Tibial artery (tissue), 4 donors: ENCODE data around the gene SLC12A8.

ENCODE experiments used
- DNase-seq, 2 donors: peaks; one replicate each; pipeline ENCODE4 v3.0.0-alpha.2; 2019
- H3K27ac ChIP-seq, 2 donors: fragments of 200-600 bp; sonication (generic) in 1 of 2; 1 replicate in 1 of 2; 2 replicates in 1 of 2; pipeline ENCODE4 v1.5.1; 2018 to 2019; ENCODE audit warnings: mild to moderate bottlenecking in 1 of 2
- H3K27me3 ChIP-seq, 2 donors: fragments of 200-600 bp; sonication (generic) in 1 of 2; one replicate each; pipeline versions ENCODE4 v1.5.1 to v1.6.0; 2016 to 2019
- H3K36me3 ChIP-seq, 3 donors: fragments of 200-600 bp; sonication (generic) in 2 of 3; one replicate each; pipeline ENCODE4 v1.5.1; 2016 to 2019; ENCODE audit warnings: mild to moderate bottlenecking in 2 of 3
- H3K4me1 ChIP-seq, 4 donors: fragments of 200-600 bp; sonication (generic) in 2 of 4; 1 replicate in 3 of 4; 2 replicates in 1 of 4; pipeline ENCODE4 v1.5.1; 2016 to 2019
- H3K4me3 ChIP-seq, 2 donors: fragments of 200-600 bp; sonication (generic) in 1 of 2; 1 replicate in 1 of 2; 2 replicates in 1 of 2; pipeline ENCODE4 v1.5.1; 2018 to 2019; ENCODE audit warnings: mild to moderate bottlenecking in 2 of 2
- H3K9me3 ChIP-seq, 3 donors: fragments of 200-600 bp; sonication (generic) in 1 of 3; one replicate each; pipeline ENCODE4 v1.5.1; 2016 to 2019
- CTCF ChIP-seq, 2 experiments: fragments of 200-600 bp in 1 of 2; fragments of 450-650 bp in 1 of 2; IDR thresholded peaks; one replicate each; pipeline ENCODE4 v1.5.1; 2017 to 2019; ENCODE audit warnings: antibody characterized with exemption in 2 of 2, mild to moderate bottlenecking in 1 of 2, moderate library complexity in 1 of 2
- intact Hi-C: fragments of 100-400 bp; cut with DNase I; formaldehyde crosslinking; loops from one replicate; pipeline ENCODE4 v1.15.0; 2023; ENCODE audit warnings: low total_unique reads

Gene SLC12A8

GRCh38 chr3:125121246-125122010 lies 91.1 kb downstream of the SLC12A8 start:
- H3K4me1 ChIP-seq, result peaks cover 0 to 35% (median 24%) of the 10 kb centered on the region in 4 donors
- no peak for DNase-seq
- intact Hi-C loops, result no loop called here
- H3K9me3 ChIP-seq, result no peaks in the 10 kb centered on the region
- TF ChIP-seq CTCF (IDR thresholded peaks at IDR 0.05), result no peak
- no peaks in the 10 kb centered on the region for H3K36me3 ChIP-seq
- no peak overlapping the region for H3K4me3 ChIP-seq
- H3K27me3 ChIP-seq, result no peaks in the 10 kb centered on the region
- H3K27ac ChIP-seq, result no peak overlapping the region

DNA sequence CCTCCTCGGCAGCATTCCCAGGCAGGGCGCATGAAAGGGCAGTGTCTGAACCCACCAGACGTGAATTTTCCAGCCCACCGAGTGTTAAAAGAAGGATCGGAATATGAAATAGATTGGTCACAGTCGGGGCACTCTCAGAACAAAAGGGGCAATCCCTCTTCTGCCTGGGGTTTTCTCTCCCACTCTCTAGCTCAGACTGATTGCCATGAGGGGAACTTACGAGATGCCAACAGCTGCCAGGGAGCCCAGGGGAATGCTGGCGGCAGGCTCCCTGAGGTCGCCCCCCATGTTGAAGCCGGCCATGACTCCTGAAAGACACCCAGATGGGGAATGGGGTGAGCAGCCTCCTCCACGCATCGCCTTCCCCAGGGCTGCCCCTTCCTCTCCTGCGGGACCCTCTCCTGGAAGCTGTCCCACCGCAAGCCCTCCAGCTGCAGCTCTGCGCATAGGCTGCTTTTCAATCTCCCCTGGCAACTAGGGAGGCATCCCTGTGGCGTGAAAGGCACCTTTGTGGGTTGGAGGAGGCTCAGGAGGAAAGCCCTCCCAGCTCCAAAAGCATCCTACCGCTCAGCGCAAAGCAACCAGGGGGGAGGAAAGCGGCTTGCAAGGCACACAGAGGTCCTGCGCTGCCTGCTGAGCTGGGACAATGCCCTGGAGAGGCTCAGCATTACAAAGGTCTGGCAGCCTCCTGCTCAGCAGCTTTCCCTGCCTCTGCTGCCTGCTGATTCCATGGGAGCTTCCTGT lies 92.0 kb downstream of the SLC12A8 start:
- intact Hi-C loops, result no loop called here
- Histone ChIP-seq H3K4me3 (peak overlapping the region; percentile 13 to 27), H3K4me1 (peaks cover 0 to 44% (median 32%) of the 10 kb centered on the region in 4 donors)

GRCh38 chr3:125119752-125120378 lies 92.7 kb downstream of the SLC12A8 start:
- TF ChIP-seq CTCF (IDR thresholded peaks at IDR 0.05), result no peak
- Histone ChIP-seq H3K4me3 (peak overlapping the region; percentile 13 to 27), H3K27me3 (no peaks in the 10 kb centered on the region), H3K36me3 (no peaks in the 10 kb centered on the region), H3K4me1 (peaks cover 0 to 48% (median 33%) of the 10 kb centered on the region in 4 donors), H3K27ac (no peak overlapping the region), H3K9me3 (no peaks in the 10 kb centered on the region)
- intact Hi-C loops, result no loop called here
- DNase-seq, result no peak

More for the DNA sequence above, 92.0 kb downstream of the SLC12A8 start:
- H3K27me3 ChIP-seq, result no peaks in the 10 kb centered on the region
- no peaks in the 10 kb centered on the region for H3K9me3 ChIP-seq
- TF ChIP-seq CTCF (IDR thresholded peaks at IDR 0.05), result no peak
- DNase-seq, result no peak
- no peaks in the 10 kb centered on the region for H3K36me3 ChIP-seq
- H3K27ac ChIP-seq, result no peak overlapping the region

DNA sequence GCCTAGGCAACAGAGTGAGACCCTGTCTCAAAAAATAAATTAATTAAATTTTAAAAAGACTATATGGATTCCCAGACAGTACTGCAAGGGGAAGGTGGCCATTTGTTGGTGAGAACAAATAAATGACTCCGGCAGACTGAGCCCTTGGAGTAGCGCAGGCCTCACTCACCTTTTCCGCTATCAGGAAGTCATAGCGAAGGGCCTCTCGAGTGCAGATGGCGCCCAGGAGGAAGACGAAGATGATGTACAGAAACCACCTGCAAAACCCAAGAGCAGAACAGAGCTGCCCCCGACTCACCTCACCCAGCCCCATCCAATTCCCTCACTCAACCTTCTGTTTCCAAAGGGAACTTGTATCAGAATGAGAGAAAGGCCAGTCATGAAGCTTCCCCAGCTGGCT lies 93.9 kb downstream of the SLC12A8 start:
- no peak overlapping the region for H3K4me3 ChIP-seq
- H3K4me1 ChIP-seq, result peaks cover 0 to 48% (median 33%) of the 10 kb centered on the region in 4 donors
- intact Hi-C loops, result no loop called here
- H3K9me3 ChIP-seq, result no peaks in the 10 kb centered on the region
- no peaks in the 10 kb centered on the region for H3K27me3 ChIP-seq
- TF ChIP-seq CTCF (IDR thresholded peaks at IDR 0.05), result no peak
- H3K36me3 ChIP-seq, result no peaks in the 10 kb centered on the region
- no peak for DNase-seq
- H3K27ac ChIP-seq, result no peak overlapping the region

- peaks cover 0 to 48% (median 33%) of the 10 kb centered on the region in 4 donors for H3K4me1 ChIP-seq
- no peaks in the 10 kb centered on the region for H3K9me3 ChIP-seq
- H3K36me3 ChIP-seq, result no peaks in the 10 kb centered on the region
- H3K27ac ChIP-seq, result peak overlapping the region in 1 of 2 donors; percentile 6
- no peak overlapping the region for H3K4me3 ChIP-seq
- no peak for DNase-seq
- intact Hi-C loops, result no loop called here
- no peaks in the 10 kb centered on the region for H3K27me3 ChIP-seq
- no peak for TF ChIP-seq CTCF (IDR thresholded peaks at IDR 0.05)
These were observed 94.8 kb downstream of the SLC12A8 start for GRCh38 chr3:125117631-125118191.
